ENCODE data around the gene JAML. TPM values are rescaled to one million over a fixed set of nuclear protein-coding genes. Genes with fewer than 3 reads are reported as not detected.

The JAML gene
- total RNA-seq, 1 donor = not detected

DNA sequence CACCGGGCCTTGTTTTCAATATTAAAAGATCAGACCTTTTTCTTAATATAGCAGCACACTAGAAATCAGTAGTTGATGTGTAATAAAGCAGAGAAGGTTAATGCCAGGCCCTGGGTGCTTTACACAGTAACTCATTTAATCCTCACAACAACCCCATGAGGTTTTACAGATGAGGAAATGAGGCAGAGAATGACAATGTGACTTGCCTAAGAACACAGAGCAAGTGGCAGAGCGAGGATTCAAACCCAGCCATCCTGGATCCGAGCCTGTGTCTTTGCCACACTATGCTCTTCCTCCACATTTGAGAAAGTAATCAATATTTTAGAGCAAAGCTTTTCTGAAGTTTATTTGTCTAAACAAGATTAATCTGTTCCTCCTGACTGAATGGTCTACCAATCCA lies 7.2 kb downstream of the JAML start:
- TF ChIP-seq, protein P1, sequence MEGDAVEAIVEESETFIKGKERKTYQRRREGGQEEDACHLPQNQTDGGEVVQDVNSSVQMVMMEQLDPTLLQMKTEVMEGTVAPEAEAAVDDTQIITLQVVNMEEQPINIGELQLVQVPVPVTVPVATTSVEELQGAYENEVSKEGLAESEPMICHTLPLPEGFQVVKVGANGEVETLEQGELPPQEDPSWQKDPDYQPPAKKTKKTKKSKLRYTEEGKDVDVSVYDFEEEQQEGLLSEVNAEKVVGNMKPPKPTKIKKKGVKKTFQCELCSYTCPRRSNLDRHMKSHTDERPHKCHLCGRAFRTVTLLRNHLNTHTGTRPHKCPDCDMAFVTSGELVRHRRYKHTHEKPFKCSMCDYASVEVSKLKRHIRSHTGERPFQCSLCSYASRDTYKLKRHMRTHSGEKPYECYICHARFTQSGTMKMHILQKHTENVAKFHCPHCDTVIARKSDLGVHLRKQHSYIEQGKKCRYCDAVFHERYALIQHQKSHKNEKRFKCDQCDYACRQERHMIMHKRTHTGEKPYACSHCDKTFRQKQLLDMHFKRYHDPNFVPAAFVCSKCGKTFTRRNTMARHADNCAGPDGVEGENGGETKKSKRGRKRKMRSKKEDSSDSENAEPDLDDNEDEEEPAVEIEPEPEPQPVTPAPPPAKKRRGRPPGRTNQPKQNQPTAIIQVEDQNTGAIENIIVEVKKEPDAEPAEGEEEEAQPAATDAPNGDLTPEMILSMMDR (IDR thresholded peaks at IDR 0.05; ENCODE audit: extremely low read depth, low read depth, low read length) = no peak
- H3K9me3 ChIP-seq (ENCODE audit: low read depth, low read length) = no peaks in the 10 kb centered on the region
- no peak overlapping the region for H3K4me3 ChIP-seq (ENCODE audit: insufficient read depth, low read length)
- peaks cover 31% of the 10 kb centered on the region for H3K27me3 ChIP-seq (ENCODE audit: insufficient read depth, low read length)
- DNase-seq (ENCODE audit: insufficient read length, low spot score, missing footprints) = no peak
- H3K27ac ChIP-seq (ENCODE audit: low read depth, low read length) = no peak overlapping the region
- H4K20me1 ChIP-seq (ENCODE audit: insufficient read depth, low read length) = no peaks in the 10 kb centered on the region
- H2AFZ ChIP-seq (ENCODE audit: low read length) = no peak overlapping the region
- H3K4me1 ChIP-seq (ENCODE audit: insufficient read depth, low read length) = no peaks in the 10 kb centered on the region
- H3K79me2 ChIP-seq (ENCODE audit: insufficient read depth, low read length) = no peaks in the 10 kb centered on the region
- no peak overlapping the region for H3K4me2 ChIP-seq (ENCODE audit: insufficient read depth, low read length)
- H3K36me3 ChIP-seq (ENCODE audit: insufficient read depth, low read length) = no peaks in the 10 kb centered on the region

DNA sequence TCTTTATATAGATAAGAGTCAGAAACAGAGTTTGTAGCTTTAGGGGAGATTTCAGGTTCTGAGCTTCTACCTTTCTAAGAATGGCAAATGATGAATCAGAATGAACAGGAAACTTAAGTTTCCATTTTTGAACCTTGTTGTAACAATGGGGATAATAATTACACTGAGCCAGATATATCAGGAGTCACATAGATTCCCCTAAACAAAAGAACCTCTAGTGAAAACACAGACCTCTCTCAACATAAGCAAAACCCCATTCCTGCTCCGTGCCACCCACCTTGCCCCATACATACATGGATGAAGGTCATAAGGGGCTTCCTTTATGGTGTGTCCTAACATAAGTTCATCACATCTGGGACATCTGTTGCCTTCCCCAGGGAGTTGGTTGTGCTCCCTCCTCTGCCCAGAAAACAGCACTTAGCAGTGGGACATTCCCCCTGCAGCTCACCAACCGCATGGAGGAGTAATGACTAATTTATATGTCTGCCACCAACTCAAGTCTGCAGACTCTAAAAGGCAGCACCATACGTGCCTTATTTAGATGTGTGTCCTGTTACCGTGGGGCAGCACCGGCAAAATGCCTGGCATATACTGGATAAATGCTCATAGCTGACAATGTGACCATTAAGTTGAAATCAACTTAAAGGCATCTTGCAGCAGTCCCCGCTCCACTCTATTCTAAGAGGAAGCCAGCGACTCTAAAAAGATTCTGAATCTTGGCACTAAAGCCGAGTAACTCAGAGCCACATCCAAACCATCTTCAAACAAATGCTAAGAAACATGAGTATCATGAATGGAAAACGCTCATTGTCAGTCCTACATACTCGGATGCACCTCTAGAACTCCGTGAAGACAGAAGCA lies 8.0 kb downstream of the JAML start:
- Histone ChIP-seq H3K79me2 (ENCODE audit: insufficient read depth, low read length) (no peaks in the 10 kb centered on the region), H3K27ac (ENCODE audit: low read depth, low read length) (no peak overlapping the region), H3K36me3 (ENCODE audit: insufficient read depth, low read length) (no peaks in the 10 kb centered on the region), H3K4me1 (ENCODE audit: insufficient read depth, low read length) (no peaks in the 10 kb centered on the region), H3K4me3 (ENCODE audit: insufficient read depth, low read length) (no peak overlapping the region), H3K27me3 (ENCODE audit: insufficient read depth, low read length) (peaks cover 37% of the 10 kb centered on the region), H2AFZ (ENCODE audit: low read length) (no peak overlapping the region), H3K4me2 (ENCODE audit: insufficient read depth, low read length) (no peak overlapping the region), H3K9me3 (ENCODE audit: low read depth, low read length) (no peaks in the 10 kb centered on the region), H4K20me1 (ENCODE audit: insufficient read depth, low read length) (no peaks in the 10 kb centered on the region)
- no peak for DNase-seq (ENCODE audit: insufficient read length, low spot score, missing footprints)
- TF ChIP-seq, protein P1 (IDR thresholded peaks at IDR 0.05; ENCODE audit: extremely low read depth, low read depth, low read length) = no peak

DNA sequence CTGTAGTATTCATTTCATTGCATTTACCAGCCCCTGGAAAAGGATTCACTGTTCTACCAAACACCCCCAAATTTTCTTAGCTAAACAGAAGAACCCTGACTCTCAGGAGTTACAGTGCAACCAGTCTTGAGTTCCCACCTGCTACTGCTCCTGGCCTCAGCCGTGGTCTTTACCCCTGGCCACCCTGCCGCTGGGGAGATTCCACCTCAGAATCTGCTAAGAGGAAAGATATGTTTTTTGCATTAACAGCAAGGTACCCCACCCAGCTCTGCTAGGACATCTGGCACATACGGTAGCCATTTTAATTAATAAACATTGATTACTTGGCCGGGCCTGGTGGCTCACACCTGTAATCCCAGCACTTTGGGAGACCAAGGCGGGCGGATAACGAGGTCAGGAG lies 9.0 kb downstream of the JAML start:
- H3K4me2 ChIP-seq (ENCODE audit: insufficient read depth, low read length) = no peak overlapping the region
- no peak overlapping the region for H2AFZ ChIP-seq (ENCODE audit: low read length)
- H3K4me3 ChIP-seq (ENCODE audit: insufficient read depth, low read length) = no peak overlapping the region
- H3K9me3 ChIP-seq (ENCODE audit: low read depth, low read length) = no peaks in the 10 kb centered on the region
- no peaks in the 10 kb centered on the region for H3K79me2 ChIP-seq (ENCODE audit: insufficient read depth, low read length)
- TF ChIP-seq, protein P1 (IDR thresholded peaks at IDR 0.05; ENCODE audit: extremely low read depth, low read depth, low read length) = no peak
- H4K20me1 ChIP-seq (ENCODE audit: insufficient read depth, low read length) = no peaks in the 10 kb centered on the region
- peaks cover 40% of the 10 kb centered on the region for H3K27me3 ChIP-seq (ENCODE audit: insufficient read depth, low read length)
- H3K27ac ChIP-seq (ENCODE audit: low read depth, low read length) = no peak overlapping the region
- H3K4me1 ChIP-seq (ENCODE audit: insufficient read depth, low read length) = no peaks in the 10 kb centered on the region
- no peaks in the 10 kb centered on the region for H3K36me3 ChIP-seq (ENCODE audit: insufficient read depth, low read length)
- DNase-seq (ENCODE audit: insufficient read length, low spot score, missing footprints) = no peak

DNA sequence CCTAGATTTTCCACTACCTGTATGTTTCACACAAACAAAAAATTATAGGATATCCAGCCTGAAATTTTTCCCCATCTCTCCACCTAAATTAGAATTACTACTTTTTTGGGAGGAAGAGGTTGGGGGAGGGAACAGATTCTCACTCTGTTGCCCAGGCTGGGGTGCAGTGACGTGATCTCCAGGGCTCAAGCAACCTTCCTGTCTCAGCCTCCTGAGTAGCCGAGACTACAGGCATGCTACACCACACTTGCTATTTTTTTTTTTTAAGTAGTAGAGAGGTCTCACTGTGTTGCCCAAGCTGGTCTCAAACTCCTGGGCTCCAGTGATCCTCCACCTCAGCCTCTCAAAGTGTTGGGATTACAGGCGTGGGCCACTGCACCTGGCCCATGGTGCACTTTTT lies 9.5 kb downstream of the JAML start:
- H3K27ac ChIP-seq (ENCODE audit: low read depth, low read length) = no peak overlapping the region
- no peak for DNase-seq (ENCODE audit: insufficient read length, low spot score, missing footprints)
- H3K79me2 ChIP-seq (ENCODE audit: insufficient read depth, low read length) = no peaks in the 10 kb centered on the region
- no peaks in the 10 kb centered on the region for H3K36me3 ChIP-seq (ENCODE audit: insufficient read depth, low read length)
- peaks cover 43% of the 10 kb centered on the region for H3K27me3 ChIP-seq (ENCODE audit: insufficient read depth, low read length)
- H3K9me3 ChIP-seq (ENCODE audit: low read depth, low read length) = no peaks in the 10 kb centered on the region
- no peak overlapping the region for H2AFZ ChIP-seq (ENCODE audit: low read length)
- no peak overlapping the region for H3K4me3 ChIP-seq (ENCODE audit: insufficient read depth, low read length)
- H4K20me1 ChIP-seq (ENCODE audit: insufficient read depth, low read length) = no peaks in the 10 kb centered on the region
- H3K4me1 ChIP-seq (ENCODE audit: insufficient read depth, low read length) = no peaks in the 10 kb centered on the region
- TF ChIP-seq, protein P1 (IDR thresholded peaks at IDR 0.05; ENCODE audit: extremely low read depth, low read depth, low read length) = no peak
- H3K4me2 ChIP-seq (ENCODE audit: insufficient read depth, low read length) = no peak overlapping the region

Data from osteoblast (primary cell).